Medulla oblongata (tissue), 1 donor: ENCODE measurements around the gene TREX2.

Experiments used
- DNase-seq: peaks from one replicate; pipeline ENCODE4 v3.0.0-alpha.2; 2015; ENCODE audit errors: extremely low spot score

The TREX2 gene

GRCh38 chrX:153475751-153476281, 30.0 kb upstream of the TREX2 start:
- no peak for DNase-seq

DNA sequence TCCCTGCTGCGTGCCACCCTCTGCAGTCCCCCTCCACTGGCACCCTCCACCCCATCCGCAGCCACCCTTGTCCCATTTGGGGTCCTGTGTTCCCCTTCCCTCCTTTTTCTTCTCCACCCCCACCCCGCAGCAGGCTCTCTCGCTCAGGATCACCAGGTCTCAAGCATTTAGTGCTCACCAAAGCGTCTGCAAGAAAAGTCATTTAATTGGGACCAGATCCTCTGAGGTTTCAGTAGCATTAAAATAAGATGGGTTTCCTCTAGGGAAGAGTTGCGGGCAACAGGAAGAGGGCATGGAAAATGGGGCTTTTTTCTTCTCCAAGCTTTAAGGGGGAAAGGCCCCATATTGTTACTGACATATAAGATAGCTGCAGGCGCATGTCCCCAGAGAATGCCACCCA, 29.4 kb upstream of the TREX2 start:
- DNase-seq: no peak

DNA sequence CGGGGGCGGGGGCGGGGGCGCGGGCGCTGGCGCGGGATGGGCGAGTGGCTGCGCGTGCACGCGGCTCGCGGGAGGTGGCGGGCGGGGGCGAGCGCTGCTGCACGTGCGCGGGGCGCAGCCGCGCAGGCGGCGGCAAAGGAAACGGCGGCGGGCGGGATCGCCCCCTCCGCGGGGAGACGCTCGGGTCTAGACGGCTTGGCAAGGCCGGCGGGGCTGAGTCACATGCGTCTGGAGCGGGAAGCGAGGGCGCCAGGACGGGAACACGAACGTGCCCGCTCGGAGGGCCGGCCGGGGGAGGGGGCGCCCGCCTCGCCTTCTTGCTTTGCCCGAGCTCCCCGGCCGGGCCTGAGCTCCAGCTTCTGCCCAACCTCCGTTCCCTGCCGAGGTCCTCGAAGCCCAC, 28.9 kb upstream of the TREX2 start:
- DNase-seq: peak; percentile 23

DNA sequence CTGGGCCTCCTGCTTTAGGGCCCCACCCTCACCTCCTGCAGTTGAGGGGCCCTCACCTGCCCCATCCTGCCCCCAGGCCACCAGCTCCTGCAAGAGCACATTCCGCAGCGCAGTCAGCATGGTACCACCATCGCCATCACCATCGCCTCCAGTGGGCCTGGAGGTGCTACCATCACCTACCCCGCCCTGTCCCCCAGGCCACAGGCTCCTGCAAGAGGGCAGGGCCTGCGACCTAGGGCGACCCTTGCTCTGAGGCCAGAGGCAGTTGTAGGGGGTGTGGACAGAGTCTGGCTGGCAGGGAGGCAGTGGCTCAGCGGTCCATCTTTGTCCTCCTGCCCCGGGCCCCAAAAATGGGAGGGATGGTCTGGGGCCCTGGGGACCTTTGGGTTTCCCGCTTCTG, 28.4 kb upstream of the TREX2 start:
- no peak for DNase-seq

DNA sequence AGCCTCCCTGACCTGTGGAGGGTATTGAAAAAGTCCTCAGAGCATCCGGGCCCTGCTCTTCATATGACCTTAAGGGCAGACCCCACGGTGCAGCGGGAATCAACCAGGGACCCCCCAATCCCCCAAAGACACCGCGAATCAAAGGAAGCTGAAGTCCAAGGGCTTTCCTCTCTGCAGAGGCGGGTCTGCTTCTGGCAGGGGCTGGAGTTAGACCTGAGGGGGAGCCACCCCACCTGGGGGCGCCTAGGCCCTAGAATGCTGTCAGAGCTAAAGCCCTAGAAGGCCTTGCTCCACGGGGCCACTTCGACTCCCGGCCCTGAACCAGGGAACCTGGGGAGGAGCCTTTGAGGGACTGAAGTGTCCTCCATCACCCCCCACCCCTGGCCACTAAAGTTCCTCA, 27.3 kb upstream of the TREX2 start:
- DNase-seq: no peak

DNA sequence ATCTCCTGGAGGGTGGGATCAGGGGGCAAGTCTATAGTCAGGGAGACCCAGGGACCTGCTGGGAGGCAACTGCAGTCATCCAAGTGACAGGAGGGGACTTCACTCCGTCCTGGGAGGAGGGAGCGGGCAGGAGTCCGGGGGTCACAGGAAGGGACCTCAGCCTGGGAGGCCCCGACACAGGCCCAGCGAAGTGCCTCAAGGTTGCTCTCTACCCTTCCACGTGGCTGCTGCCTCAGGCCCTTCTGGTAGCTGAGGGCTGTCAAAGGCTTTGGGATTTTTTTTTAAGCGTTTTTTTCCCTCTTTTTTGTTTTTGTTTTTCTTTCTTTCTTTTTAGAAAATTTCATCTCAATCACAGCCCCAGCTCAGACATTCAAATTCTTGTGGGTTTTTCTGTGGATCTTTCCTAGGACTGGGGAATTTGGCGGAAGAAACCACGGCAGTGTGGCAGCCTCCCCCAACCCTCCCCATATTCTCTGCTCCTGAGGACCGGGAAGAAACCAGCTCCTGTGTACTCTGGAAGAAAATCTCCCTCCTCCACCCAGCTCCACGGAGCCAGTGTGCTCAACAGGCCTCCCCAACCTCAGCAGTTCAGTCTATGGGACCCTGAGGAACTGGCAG, 25.9 kb upstream of the TREX2 start:
- DNase-seq: no peak

GRCh38 chrX:153470411-153471363, 24.8 kb upstream of the TREX2 start, which contains the start of gene HAUS7:
TSS of gene HAUS7 (minus strand) at chrX:153470576. CDS start at chrX:153470557, 19 bp downstream.
- DNase-seq: peak; percentile 89

DNA sequence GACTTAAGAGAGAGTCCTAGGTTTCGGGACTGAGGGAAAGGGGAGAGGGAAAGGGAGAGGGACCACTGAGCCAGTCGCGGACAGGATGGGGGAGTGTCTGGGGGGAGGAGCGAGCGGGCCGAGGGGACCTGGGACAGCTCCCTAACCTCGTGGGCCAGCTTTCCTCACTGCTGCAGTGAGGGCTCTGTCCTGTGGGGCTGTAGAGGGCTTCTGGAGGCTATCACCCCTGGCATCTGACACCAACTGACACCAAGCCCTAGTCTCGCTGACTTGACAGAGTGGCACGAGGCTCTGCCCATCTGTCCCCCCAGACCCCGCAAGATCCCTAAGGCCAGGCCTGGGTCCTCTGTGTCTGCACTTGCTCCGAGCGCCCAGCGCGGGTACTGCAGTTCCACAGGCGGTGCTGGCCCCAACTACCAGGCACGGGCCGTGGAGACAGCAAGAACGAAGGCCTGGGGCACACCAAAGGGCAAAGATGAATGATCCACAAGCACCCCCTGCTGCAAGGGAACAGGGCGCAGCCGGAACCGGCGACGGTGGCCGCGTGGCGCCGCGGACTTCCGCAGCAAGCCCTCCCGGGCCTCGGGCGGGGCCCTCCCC, 24.1 kb upstream of the TREX2 start:
- no peak for DNase-seq

GRCh38 chrX:153468008-153468580, 22.2 kb upstream of the TREX2 start:
- DNase-seq: no peak

DNA sequence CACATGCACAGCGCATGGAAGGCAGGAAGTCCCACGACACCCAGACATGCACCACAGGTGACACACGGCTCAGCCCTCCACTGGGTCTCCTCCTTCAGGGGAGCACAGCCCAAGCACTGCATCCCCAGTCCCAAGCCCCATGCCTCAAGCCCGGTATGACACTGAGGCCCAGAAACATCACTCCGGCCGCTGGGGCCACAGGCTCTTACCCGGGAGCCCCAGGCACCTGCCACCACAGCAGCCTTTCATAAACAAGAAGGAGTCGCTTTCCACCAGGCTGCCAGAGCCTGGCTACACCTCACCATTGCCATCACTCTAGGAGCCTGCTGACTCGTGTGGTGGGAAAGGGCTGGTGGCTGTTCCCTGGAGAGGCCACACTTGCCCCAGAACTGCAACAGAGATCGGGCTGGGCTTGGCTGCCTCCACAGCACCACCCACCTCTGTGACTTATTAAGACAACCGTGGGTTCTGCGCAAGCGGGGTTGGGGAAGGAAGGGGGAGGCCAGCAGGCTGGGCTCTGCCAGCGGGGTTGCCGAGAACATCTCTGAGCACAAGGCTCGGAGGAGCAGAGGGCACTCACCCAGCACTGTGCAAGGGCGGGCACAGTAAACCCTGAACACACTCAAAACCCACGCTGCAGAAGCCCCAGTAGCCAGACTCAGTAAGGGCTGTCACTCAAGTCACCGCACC, 20.0 kb upstream of the TREX2 start:
- DNase-seq: no peak

GRCh38 chrX:153464116-153464515, 18.3 kb upstream of the TREX2 start:
- DNase-seq: no peak

DNA sequence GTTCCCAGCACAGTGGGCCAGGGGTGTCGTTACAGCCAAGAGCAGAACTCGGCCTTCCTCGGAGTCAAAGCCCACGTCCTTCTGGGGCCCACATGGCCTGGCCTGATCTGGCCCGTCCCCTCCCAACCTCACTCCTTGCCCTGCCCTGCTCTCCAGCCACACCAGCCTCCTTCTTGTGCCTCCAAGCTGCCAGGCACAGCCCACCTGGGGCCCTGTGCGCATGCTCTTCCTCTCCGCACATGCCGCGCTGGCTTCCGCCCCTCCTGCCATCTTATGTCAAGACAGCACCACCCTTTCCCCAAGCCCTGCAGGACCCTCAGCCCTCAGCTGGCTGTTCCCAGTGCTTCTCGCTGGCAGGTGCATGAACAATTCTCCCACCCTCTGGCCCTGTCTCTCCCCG, 17.7 kb upstream of the TREX2 start:
- DNase-seq: no peak

DNA sequence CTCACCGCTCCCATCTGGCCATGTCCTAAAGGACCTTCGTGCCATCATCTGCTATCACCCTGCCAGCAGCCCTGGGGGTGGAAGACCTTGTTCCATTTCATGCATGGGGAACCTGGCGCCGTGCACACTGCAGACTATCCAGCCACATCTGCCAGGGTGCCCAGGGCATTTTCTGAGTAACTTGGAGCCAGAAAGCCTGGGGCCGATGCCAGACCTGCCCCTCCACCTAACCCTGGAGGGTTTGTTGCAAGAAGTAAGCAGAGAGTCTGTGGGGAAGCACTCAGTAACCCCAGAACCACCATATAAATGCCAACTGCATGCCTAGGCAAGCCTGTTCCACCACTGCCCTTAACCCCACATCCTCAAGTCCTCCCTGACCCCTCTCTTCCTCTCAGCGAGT, 17.2 kb upstream of the TREX2 start:
- no peak for DNase-seq

DNA sequence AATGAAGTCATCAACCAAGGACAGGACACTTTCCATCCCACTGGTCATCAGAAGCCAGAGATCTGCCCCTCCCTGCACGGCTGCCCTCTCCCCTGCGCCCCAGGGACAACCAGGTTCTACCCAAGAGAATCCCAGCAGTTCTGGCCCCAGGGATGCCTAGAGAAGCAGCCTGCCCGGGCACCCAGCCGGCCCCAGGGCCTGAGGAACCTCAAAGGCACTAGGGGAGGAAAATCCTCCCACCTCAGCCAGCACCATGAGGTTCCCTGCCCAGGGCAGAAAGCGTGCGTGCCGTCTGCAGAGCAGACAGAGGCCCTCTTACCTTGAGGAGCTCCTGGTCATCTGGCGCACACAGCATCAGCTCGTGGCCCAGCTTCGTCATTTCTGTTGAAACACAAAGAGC, 16.4 kb upstream of the TREX2 start:
- DNase-seq: no peak

- peak; percentile 27 for DNase-seq
Measured at GRCh38 chrX:153460826-153461225, 15.0 kb upstream of the TREX2 start.

DNA sequence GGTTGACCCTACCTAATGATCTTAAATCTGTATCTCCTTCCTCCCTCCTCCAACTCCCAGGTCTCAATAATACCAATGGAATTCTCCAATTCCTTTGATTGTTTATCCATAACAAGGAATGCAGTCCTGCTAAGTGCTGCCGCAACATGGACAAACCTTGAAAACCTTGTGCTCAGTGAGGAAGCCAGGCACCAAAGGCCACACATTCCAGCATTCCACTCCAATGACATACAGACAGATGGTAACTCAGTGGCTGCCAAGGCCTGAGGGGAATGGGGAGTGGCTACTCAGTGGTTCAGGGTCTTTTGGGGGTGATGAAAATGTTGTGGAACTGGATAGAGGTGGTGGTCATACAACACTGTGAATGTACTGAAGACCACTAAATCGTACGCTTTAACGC, 14.1 kb upstream of the TREX2 start:
- DNase-seq: no peak

DNA sequence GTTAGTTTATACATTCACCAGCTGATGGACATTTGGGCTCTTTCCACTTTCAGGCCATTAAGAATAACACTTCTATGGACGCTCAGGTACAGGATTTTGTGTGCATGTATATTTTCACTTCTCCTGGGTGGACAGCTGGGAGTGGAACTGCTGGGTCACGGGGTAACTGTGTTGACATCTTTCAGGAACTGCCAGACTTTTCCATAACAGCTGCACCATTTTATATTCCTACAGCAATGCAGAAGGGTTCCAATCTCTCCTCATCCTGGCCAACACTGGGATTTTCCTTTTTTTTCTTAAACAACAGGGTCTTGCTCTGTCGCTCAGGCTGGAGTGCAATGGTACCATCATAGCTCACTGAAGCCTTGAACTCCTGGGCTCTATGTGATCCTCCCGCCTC, 12.6 kb upstream of the TREX2 start:
- DNase-seq: no peak

GRCh38 chrX:153457827-153458466, 12.1 kb upstream of the TREX2 start:
- no peak for DNase-seq

GRCh38 chrX:153457136-153457825, 11.4 kb upstream of the TREX2 start:
- no peak for DNase-seq

DNA sequence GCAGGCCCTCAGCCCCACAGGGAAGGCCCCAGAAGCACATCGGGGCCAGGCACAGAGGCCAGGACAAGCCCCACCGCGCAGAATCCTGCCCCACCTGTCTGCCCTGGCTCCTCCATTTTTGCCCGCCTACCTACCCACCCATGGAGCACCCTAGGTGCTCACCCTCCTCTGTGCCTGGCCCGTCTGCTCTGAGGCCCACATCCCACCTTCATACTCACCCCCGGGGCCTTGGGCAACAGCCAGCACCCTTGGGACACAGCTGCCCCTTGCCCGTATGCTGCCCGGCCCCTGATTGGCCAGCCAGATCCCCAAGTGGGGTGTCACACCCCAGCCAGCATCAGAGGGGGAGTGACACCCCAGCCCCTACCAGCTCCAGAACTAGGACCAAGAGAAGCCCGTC, 10.8 kb upstream of the TREX2 start:
- DNase-seq: no peak
